ENCODE results near the gene ACOT13. TPM values are rescaled to one million over a fixed set of nuclear protein-coding genes. Genes with fewer than 3 reads are reported as not detected.
A peak's percentile ranks its signal among the peaks of the same experiment; 100 is the strongest.

Gene ACOT13
- total RNA-seq, 1 donor from 2014 or later: 24.6 TPM

- Histone ChIP-seq H3K4me1 (no peaks in the 10 kb centered on the region), H3K27me3 (ENCODE audit: low read depth) (peaks cover 31% of the 10 kb centered on the region), H3K27ac (no peak overlapping the region), H3K4me3 (no peak overlapping the region), H3K36me3 (no peaks in the 10 kb centered on the region), H3K9me3 (no peaks in the 10 kb centered on the region)
- DNase-seq: no peak
- ATAC-seq: no peak
- no peak for TF ChIP-seq CTCF (IDR thresholded peaks at IDR 0.05)
- intact Hi-C loops (cut with DNase I): no loop called here
These were observed 23.0 kb upstream of the ACOT13 start for GRCh38 chr6:24643920-24644319.

- Histone ChIP-seq H3K27ac (no peak overlapping the region), H3K9me3 (no peaks in the 10 kb centered on the region), H3K27me3 (ENCODE audit: low read depth) (peaks cover 31% of the 10 kb centered on the region), H3K4me3 (no peak overlapping the region), H3K36me3 (no peaks in the 10 kb centered on the region), H3K4me1 (no peaks in the 10 kb centered on the region)
- TF ChIP-seq CTCF (IDR thresholded peaks at IDR 0.05): no peak
- ATAC-seq (no peak), DNase-seq (no peak)
- intact Hi-C loops (cut with DNase I): no loop called here
These were observed 22.5 kb upstream of the ACOT13 start for GRCh38 chr6:24644377-24644776.

- H3K9me3 ChIP-seq: no peaks in the 10 kb centered on the region
- no peak overlapping the region for H3K4me3 ChIP-seq
- no peaks in the 10 kb centered on the region for H3K4me1 ChIP-seq
- H3K27ac ChIP-seq: no peak overlapping the region
- intact Hi-C loops (cut with DNase I): no loop called here
- H3K36me3 ChIP-seq: peaks cover 22% of the 10 kb centered on the region
- TF ChIP-seq CTCF (IDR thresholded peaks at IDR 0.05): no peak
- peak in 1 of 2 donors; percentile 45 for ATAC-seq
- peaks cover 26% of the 10 kb centered on the region for H3K27me3 ChIP-seq (ENCODE audit: low read depth)
- no peak for DNase-seq
These were observed 20.1 kb upstream of the ACOT13 start for GRCh38 chr6:24646771-24647170.

GRCh38 chr6:24648276-24648675 is 18.6 kb upstream of the ACOT13 start:
- no peak for DNase-seq
- intact Hi-C loops (cut with DNase I): no loop called here
- H3K4me1 ChIP-seq: no peaks in the 10 kb centered on the region
- ATAC-seq: no peak
- peaks cover 37% of the 10 kb centered on the region for H3K36me3 ChIP-seq
- no peak overlapping the region for H3K4me3 ChIP-seq
- no peaks in the 10 kb centered on the region for H3K9me3 ChIP-seq
- peaks cover 16% of the 10 kb centered on the region for H3K27me3 ChIP-seq (ENCODE audit: low read depth)
- TF ChIP-seq CTCF (IDR thresholded peaks at IDR 0.05): no peak
- no peak overlapping the region for H3K27ac ChIP-seq

- DNase-seq: no peak
- H3K36me3 ChIP-seq: peaks cover 51% of the 10 kb centered on the region
- no peak overlapping the region for H3K4me3 ChIP-seq
- no peaks in the 10 kb centered on the region for H3K4me1 ChIP-seq
- TF ChIP-seq CTCF (IDR thresholded peaks at IDR 0.05): no peak
- ATAC-seq: no peak
- intact Hi-C loops (cut with DNase I): no loop called here
- no peak overlapping the region for H3K27ac ChIP-seq
- H3K9me3 ChIP-seq: no peaks in the 10 kb centered on the region
- H3K27me3 ChIP-seq (ENCODE audit: low read depth): peaks cover 2% of the 10 kb centered on the region
These were observed 17.2 kb upstream of the ACOT13 start for GRCh38 chr6:24649691-24650090.

GRCh38 chr6:24650365-24650764 is 16.5 kb upstream of the ACOT13 start:
- Histone ChIP-seq H3K9me3 (no peaks in the 10 kb centered on the region), H3K36me3 (peaks cover 56% of the 10 kb centered on the region), H3K27me3 (ENCODE audit: low read depth) (no peaks in the 10 kb centered on the region), H3K4me1 (no peaks in the 10 kb centered on the region), H3K27ac (no peak overlapping the region), H3K4me3 (no peak overlapping the region)
- no peak for DNase-seq
- intact Hi-C loops (cut with DNase I): no loop called here
- ATAC-seq: no peak
- no peak for TF ChIP-seq CTCF (IDR thresholded peaks at IDR 0.05)

Measured in lower lobe of right lung (tissue), 2 donors.